ENCODE data around the gene PRPS2. TPM values are rescaled to one million over a fixed set of nuclear protein-coding genes. Genes with fewer than 3 reads are reported as not detected.

Gene PRPS2
- total RNA-seq (2014; rRNA removed; shearing (Covaris generic)): 65.6 and 76.3 TPM in 2 replicates
- 53.7 and 64.1 TPM in 2 replicates for polyA plus RNA-seq (2015; cell fraction: cytosol; rRNA removed)
- polyA plus RNA-seq (2015; cell fraction: nucleus; rRNA removed): 53.5 and 60.7 TPM in 2 replicates

- DNase-seq (ENCODE audit: low read depth): peak; percentile 33
Observed at GRCh38 chrX:12791257-12792228, at the start of gene PRPS2. PRPS2 (plus strand) TSS chrX:12791412; CDS start chrX:12791498, 86 bp downstream.

GRCh38 chrX:12741416-12741815 is 49.8 kb upstream of the PRPS2 start:
- peak; percentile 10 for DNase-seq (ENCODE audit: low read depth)

- no peak for DNase-seq (ENCODE audit: low read depth)
Observed at GRCh38 chrX:12747433-12747832, 43.8 kb upstream of the PRPS2 start.

- DNase-seq (ENCODE audit: low read depth): no peak
Observed at GRCh38 chrX:12751887-12752286, 39.3 kb upstream of the PRPS2 start.

GRCh38 chrX:12753366-12753765 is 37.8 kb upstream of the PRPS2 start:
- no peak for DNase-seq (ENCODE audit: low read depth)

DNA sequence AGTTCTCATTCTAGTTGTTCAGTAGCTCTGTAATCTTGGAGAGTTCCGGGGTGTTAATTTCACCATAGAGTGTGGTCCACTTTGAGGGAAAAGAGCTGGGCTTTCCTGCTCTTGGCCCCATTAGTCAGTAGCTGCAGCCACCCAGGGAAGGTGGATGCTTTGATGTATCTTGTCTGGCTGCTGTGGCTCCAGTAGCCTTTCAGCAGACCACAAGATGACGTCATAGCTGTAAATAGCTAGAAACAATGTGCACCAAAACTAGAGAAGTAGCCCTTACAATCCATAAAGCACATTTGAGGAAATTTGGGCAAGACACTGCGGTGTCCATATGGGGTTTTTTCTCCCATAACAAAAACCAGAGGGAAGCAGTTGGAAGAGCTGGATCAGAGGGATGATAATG is 32.9 kb upstream of the PRPS2 start:
- no peak for DNase-seq (ENCODE audit: low read depth)

- DNase-seq (ENCODE audit: low read depth): no peak
Observed at GRCh38 chrX:12767856-12768255, 23.4 kb upstream of the PRPS2 start.

- no peak for DNase-seq (ENCODE audit: low read depth)
Observed at GRCh38 chrX:12768491-12768890, 22.7 kb upstream of the PRPS2 start.

GRCh38 chrX:12770440-12770839 is 20.8 kb upstream of the PRPS2 start:
- no peak for DNase-seq (ENCODE audit: low read depth)

GRCh38 chrX:12771445-12772069 is 19.7 kb upstream of the PRPS2 start:
- DNase-seq (ENCODE audit: low read depth): no peak

GRCh38 chrX:12777670-12778069 is 13.5 kb upstream of the PRPS2 start:
- peak; percentile 21 for DNase-seq (ENCODE audit: low read depth)

DNA sequence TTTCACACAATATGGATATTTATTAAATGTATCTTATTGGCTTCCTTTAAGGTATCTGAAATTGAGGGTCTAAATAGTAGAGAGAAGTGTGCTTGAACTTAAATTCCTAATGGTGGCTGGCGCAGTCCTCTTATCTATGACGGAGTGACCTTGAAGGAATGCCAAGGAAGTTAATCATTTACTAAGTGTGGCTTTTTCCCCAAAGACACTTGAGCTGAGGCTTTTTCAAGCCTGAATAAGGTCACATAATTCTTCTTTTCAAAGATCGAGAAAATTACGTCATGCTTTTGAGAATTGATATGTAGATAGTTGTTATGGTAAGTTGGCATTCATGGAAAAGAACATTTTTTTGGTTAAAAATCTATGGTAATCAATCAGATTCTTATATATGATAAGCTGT is 11.7 kb upstream of the PRPS2 start:
- no peak for DNase-seq (ENCODE audit: low read depth)

DNA sequence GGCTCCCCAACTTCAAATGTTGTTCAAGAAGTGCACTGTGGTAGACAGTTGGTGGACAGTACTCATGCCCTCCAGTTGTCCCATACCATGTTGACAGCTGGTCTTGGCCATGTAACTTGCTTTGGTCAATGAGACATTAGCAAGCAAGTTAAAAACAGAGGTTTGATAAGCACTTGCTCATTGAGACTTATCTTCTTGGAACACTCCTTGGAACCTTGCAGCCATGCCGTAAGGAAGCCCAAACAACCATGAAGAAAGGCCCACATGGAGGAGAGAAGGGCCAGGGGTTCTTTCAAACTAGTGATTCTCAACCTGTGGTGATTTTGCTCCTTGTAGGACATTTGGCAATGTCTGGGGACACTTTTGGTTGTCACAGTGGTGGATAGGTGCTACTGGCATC is 2.6 kb upstream of the PRPS2 start:
- no peak for DNase-seq (ENCODE audit: low read depth)

DNA sequence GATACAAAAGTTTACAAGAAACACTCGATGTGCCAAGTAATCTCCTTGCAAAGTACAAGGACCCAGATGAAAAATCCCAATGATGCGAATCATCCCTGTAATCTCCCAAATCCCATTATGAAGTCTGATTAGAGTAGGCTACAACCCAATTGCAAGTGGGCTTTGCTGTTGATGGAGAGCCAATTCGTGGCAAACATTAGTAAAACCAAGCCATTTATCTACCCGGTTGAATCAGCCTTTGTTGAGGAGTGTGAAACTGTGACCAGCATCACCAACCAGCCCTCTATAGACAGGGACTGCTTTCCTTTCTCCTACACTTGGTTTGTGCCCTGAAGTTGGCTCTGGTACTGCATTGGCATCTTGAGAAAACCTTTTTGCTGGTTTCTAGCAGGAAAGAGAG is 1.2 kb upstream of the PRPS2 start:
- DNase-seq (ENCODE audit: low read depth): no peak

- DNase-seq (ENCODE audit: low read depth): peak; percentile 0
Observed at GRCh38 chrX:12790885-12791256, 341 bp upstream of the PRPS2 start.

- no peak for DNase-seq (ENCODE audit: low read depth)
Observed at GRCh38 chrX:12792711-12793110, 1.5 kb downstream of the PRPS2 start.

- DNase-seq (ENCODE audit: low read depth): no peak
Observed at GRCh38 chrX:12794654-12795053, 3.4 kb downstream of the PRPS2 start.

GRCh38 chrX:12798601-12799000 is 7.4 kb downstream of the PRPS2 start:
- DNase-seq (ENCODE audit: low read depth): no peak

GRCh38 chrX:12799118-12799517 is 7.9 kb downstream of the PRPS2 start:
- DNase-seq (ENCODE audit: low read depth): no peak

- no peak for DNase-seq (ENCODE audit: low read depth)
Observed at GRCh38 chrX:12802741-12803140, 11.5 kb downstream of the PRPS2 start.

- DNase-seq (ENCODE audit: low read depth): no peak
Observed at GRCh38 chrX:12804655-12805054, 13.4 kb downstream of the PRPS2 start.

GRCh38 chrX:12805333-12805732 is 14.1 kb downstream of the PRPS2 start:
- no peak for DNase-seq (ENCODE audit: low read depth)
